Chondrocyte (in vitro differentiated cells): ENCODE data around the gene NFIX. TPM values are rescaled to one million over a fixed set of nuclear protein-coding genes. Genes with fewer than 3 reads are reported as not detected.

ENCODE experiments used
- DNase-seq: peaks from one replicate; pipeline ENCODE4 v3.0.0; 2021; ENCODE audit warnings: mixed read lengths, low spot score
- H3K27ac Mint-ChIP-seq: one replicate; pipeline ENCODE4 v1.8.0; 2021; ENCODE audit warnings: mild to moderate bottlenecking, moderate library complexity, mixed read lengths; ENCODE audit not compliant: unreplicated experiment
- H3K27me3 Mint-ChIP-seq: 2 replicates; pipeline ENCODE4 v1.8.0; 2021; ENCODE audit warnings: low read depth, mixed read lengths
- H3K36me3 Mint-ChIP-seq: 2 replicates; pipeline ENCODE4 v1.8.0; 2021; ENCODE audit warnings: low read depth, mixed read lengths
- H3K4me1 Mint-ChIP-seq: 2 replicates; pipeline ENCODE4 v1.8.0; 2021; ENCODE audit warnings: low read depth, mild to moderate bottlenecking, mixed read lengths
- H3K4me3 Mint-ChIP-seq: one replicate; pipeline ENCODE4 v1.8.0; 2021; ENCODE audit warnings: mild to moderate bottlenecking, moderate library complexity, mixed read lengths; ENCODE audit not compliant: unreplicated experiment
- H3K9me3 Mint-ChIP-seq: 2 replicates; pipeline ENCODE4 v1.8.0; 2021; ENCODE audit warnings: low read depth, mixed read lengths
- CTCF ChIP-seq: fragments of 200-600 bp; sonication (generic); IDR thresholded peaks from 2 replicates; pipeline ENCODE4 v1.5.0; 2021; ENCODE audit warnings: antibody characterized with exemption, mild to moderate bottlenecking, moderate library complexity
- total RNA-seq: library from RNA; stranded (reverse); gene quantifications from 3 replicates; pipeline ENCODE4 v1.2.1, GENCODE V29; 2021

Gene NFIX
- total RNA-seq, 1 donor from 2014 or later = 98.9 TPM

- Mint-ChIP-seq H3K4me3 (no peak overlapping the region), H3K9me3 (no peaks in the 10 kb centered on the region)
Measured at GRCh38 chr19:12967907-12968306, 27.4 kb upstream of the NFIX start.

DNA sequence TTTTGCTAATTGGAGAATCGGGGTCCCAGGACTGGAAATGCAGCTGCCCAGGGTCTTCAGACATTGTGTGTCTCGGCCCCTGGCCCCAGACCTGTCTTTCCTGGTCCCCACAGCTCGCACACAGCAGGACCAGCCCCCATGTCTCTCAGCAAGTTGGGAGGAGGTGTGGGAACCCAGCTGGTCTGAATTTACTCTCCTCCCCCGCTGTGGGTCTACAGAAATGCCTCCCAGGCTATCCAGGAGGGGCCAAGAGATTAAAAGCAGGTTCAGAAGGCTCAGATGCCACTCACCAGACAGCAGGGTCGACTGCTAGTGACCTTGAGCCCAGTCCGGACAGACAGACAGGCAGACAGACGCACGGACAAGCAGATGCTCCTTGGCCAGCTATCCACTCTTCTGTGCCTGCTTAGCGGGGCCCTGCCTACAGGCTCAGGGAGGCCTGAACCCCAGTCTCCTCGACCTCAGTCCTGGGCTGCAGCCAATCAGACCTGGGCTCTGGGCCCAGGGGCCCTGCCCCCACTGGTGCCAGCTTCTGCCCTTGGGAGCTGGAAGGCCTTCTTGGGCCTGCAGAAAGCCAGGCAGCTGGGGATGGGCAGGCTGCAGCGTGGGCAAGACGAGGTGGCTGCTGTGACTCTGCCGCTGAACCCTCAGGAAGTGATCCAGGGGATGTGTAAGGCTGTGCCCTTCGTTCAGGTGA is 25.8 kb upstream of the NFIX start, which contains the start of gene DAND5:
Gene DAND5 (plus strand): TSS at position 285 of the 697 bp plus-strand sequence. CDS start 85 bp downstream, at position 370.
- DNase-seq = no peak
- Mint-ChIP-seq H3K27me3 (no peaks in the 10 kb centered on the region), H3K9me3 (no peaks in the 10 kb centered on the region), H3K36me3 (no peaks in the 10 kb centered on the region), H3K4me3 (no peak within 1 kb of the TSS), H3K4me1 (peaks cover 23% of the 10 kb centered on the region), H3K27ac (no peak within 1 kb of the TSS)
- TF ChIP-seq CTCF = no peak

More at GRCh38 chr19:12967907-12968306, 27.4 kb upstream of the NFIX start:
- no peak overlapping the region for H3K27ac Mint-ChIP-seq
- no peak for TF ChIP-seq CTCF
- no peak for DNase-seq
- H3K36me3 Mint-ChIP-seq = no peaks in the 10 kb centered on the region
- H3K4me1 Mint-ChIP-seq = peaks cover 23% of the 10 kb centered on the region
- H3K27me3 Mint-ChIP-seq = no peaks in the 10 kb centered on the region

GRCh38 chr19:12970070-12970820 is 25.0 kb upstream of the NFIX start:
- no peaks in the 10 kb centered on the region for H3K9me3 Mint-ChIP-seq
- no peak overlapping the region for H3K4me3 Mint-ChIP-seq
- peaks cover 19% of the 10 kb centered on the region for H3K4me1 Mint-ChIP-seq
- H3K27ac Mint-ChIP-seq = no peak overlapping the region
- no peak for TF ChIP-seq CTCF
- H3K27me3 Mint-ChIP-seq = no peaks in the 10 kb centered on the region
- no peak for DNase-seq
- H3K36me3 Mint-ChIP-seq = no peaks in the 10 kb centered on the region

DNA sequence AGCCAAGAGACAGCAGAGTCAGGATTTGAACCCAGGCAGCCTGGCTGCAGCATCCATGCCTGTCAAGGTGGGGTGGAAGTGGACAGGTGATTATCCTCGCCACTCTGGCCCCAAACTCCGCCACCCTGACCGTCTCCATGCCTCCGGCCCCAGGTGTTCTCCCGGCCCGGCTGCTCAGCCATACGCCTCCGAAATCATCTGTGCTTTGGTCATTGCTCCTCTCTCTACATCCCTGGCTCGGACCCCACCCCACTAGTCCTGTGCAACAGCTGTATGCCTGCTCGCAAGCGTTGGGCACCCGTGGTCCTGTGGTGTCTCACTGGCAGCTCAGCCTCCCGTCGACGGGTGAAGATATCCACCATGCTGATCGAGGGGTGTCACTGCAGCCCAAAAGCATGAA is 22.0 kb upstream of the NFIX start:
- no peak overlapping the region for H3K4me3 Mint-ChIP-seq
- peaks cover 2% of the 10 kb centered on the region for H3K27me3 Mint-ChIP-seq
- no peak for DNase-seq
- H3K9me3 Mint-ChIP-seq = no peaks in the 10 kb centered on the region
- H3K27ac Mint-ChIP-seq = no peak overlapping the region
- H3K4me1 Mint-ChIP-seq = peaks cover 20% of the 10 kb centered on the region
- no peak for TF ChIP-seq CTCF
- no peaks in the 10 kb centered on the region for H3K36me3 Mint-ChIP-seq

DNA sequence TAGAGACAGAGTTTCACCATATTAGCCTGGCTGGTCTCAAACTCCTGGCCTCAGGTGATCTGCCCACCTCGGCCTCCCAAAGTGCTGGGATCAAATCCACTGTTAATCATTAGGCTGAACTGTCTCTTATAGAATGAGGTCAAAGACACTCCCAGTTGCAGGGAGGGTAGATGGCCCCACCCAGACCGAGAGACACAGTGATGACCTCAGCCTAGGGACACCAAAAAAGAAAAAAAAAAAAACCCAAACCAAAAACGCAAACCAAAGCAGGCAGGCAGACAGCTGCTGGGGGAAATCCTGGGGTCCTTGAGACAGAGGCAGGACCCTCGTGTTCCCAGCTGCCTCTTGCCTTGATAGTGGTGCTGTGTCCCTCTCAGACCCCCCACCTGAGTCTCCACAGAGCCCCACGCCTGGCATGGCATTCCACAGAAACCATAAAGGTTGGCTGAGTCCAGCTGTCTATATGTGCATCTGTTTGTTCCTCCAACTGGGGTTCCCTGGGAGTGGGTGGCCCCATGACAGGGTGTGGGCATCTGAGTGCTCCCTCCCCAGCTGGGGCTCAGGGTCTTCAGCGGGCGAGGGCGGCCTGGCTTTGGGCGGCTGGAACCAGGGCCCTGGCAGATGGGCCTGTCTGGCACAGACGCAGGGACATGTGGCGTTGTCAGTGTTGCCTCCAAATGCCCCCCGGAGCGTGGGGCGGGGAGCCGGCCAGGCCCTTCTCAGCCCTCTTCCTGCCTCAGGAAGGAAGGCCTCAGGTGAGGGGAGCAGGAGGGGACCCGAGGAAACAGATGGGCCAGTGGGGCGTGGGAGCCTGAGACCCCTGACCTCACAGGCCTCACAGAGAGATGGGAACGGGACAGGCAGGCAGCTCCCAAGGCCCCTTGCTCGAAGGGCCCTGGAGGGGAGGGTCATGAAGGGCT is 20.7 kb upstream of the NFIX start:
- Mint-ChIP-seq H3K4me1 (peaks cover 15% of the 10 kb centered on the region), H3K27me3 (peaks cover 2% of the 10 kb centered on the region), H3K36me3 (no peaks in the 10 kb centered on the region), H3K27ac (no peak overlapping the region), H3K4me3 (no peak overlapping the region), H3K9me3 (no peaks in the 10 kb centered on the region)
- no peak for TF ChIP-seq CTCF
- no peak for DNase-seq
